GM19351 (cell line): ENCODE data around the gene VPS13A.
"Not testable (repeated sequence)": the region's sequence is repeated elsewhere in the genome, so short reads cannot be mapped to it uniquely, and the experiment has no call there.

ENCODE experiments used
- ATAC-seq: cut with Tn5 transposase; IDR thresholded peaks from one replicate; pipeline ENCODE4 v1.9.1; 2021; ENCODE audit warnings: mild to moderate bottlenecking, moderate library complexity; ENCODE audit not compliant: unreplicated experiment

VPS13A gene

DNA sequence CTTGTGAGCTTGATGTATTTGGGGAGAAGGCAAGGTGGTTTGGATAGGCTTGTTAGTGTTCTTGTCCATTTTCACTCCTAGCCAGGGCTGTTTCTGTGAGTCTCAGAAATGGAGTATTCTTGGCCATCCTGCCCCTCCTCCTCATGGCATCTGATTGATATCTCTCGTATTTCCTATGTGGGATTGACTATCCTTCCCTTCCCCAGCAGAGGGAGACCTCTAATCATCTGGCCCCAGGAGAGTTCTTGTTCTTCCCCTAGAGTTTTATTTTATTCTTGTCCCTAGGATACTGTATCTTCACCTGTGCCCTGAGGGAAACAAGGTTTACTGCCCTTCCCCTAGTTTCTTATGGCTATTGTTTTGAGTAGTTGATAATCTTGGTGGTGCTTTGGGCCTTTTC lies 114.4 kb downstream of the VPS13A start:
- no peak for ATAC-seq

DNA sequence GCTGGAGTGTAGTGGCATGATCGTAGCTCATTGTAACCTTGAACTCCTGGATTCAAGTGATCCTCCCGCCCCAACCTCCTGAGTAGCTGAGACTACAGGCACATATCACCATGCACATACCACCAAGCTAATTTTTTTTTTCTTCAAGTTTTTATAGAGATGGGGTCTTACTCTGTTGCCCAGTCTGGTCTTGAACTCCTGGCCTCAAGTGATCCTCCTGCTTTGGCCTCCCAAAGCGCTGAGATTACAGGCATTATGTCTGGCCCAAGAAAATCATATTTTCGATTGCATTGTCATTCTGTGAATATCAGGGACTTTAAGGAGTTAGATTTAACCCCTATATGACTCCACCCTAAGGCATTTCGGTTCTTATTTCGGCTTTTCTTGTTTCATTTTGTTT lies 116.6 kb downstream of the VPS13A start:
- ATAC-seq = no peak

DNA sequence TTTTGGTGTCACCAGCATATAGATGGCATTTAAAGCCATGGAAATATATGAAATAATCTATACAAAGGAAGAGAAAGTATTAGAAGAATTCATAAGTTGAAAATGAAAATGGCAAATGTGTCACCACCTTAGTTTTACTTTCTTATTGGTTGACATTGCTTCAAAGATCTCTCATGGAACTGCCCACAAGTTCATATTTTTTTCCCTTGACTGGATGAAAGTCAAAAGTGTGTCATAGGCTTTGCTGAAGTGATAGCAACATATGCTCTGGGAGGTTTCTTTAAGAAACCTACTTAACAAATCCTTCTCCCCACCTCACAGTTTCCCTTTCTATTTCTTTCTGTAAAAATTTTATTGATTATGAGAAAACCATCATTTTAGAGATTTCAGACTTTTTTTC lies 127.2 kb downstream of the VPS13A start:
- ATAC-seq = peak; percentile 54

DNA sequence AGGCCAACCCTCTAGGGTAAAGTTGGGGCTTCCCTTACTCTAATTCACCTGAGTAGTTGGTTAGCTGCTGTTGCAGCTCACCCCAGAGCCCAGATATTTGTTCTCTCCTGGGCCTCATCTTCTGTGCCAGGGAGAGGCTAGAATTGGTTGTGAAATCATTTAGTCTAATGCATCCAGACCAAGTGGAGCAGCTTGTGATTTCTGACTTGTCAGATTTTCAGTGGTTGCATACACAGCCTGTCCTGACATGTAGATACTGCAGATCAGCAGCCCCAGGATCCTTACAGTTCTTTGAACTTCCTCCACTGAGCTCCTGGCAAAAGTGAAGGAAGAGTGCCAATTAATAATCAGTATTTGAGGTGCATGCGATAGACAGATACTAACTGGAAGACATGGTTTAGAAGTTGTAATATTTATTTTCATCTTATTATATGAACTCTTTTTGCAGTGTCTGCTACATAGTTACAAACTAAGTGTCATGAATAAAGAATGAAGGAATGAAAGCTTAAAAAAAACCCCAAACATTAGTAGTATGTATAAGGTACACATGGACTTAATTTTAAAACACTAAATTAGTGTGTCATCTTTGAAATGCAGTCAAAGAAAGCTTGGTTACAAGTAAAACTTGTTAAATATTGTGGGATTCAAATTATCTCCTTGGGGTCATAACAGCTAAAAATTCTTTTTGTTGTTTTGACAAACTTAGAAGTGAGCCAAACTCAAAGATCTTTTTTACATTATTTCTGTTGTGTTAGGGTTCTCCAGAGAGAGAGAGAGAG lies 128.5 kb downstream of the VPS13A start:
- ATAC-seq = no peak

DNA sequence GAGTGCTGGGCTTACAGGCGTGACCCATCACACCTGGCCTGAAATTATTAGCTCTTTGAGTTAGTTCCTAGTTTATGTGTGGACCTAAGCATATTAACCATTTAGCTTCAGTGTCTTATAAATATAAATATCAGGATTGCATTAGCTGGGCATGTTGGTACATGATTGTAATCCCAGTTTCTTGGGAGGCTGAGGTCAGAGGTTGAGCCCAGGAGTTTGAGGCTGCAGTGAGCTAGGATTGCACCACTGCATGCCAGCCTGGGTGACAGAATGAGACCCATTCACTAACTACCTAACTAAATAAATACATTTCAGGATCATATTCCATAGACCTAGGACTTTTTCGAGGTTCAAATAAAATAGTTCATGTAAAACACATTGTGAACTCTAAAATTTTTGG lies 129.8 kb downstream of the VPS13A start:
- ATAC-seq = no peak

DNA sequence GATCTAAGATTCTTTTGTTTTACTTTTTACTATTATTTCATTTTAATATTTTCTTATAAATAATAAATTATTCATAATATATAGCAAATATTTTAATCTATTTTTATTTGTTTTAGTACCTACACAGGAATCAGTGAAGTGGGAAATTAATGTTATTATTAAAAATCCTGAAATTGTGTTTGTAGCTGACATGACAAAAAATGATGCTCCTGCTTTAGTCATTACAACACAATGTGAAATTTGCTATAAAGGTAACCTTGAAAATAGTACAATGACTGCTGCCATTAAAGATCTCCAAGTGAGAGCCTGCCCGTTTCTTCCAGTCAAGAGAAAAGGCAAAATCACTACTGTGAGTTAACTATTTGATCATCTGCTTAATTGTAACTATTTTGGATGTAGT lies 138.7 kb downstream of the VPS13A start:
- ATAC-seq = no peak

DNA sequence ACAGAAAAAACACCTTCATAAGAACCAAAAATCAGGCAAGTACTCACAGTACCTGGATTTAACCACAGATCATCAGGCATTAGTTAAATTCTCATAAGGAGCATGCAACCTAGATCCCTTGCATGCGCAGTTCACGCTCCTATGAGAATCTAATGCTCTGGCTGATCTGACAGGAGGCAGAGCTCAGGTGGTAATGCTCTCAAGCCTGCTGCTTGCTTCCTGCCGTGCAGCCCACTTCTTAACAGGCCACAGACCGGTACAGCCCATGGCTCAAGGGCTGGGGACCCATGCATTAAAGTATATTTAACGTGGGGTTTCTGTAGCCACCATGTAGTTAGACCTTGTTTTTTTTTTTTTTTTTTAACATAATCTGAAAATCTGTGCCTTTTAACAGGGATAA lies 147.7 kb downstream of the VPS13A start:
- ATAC-seq = no peak

DNA sequence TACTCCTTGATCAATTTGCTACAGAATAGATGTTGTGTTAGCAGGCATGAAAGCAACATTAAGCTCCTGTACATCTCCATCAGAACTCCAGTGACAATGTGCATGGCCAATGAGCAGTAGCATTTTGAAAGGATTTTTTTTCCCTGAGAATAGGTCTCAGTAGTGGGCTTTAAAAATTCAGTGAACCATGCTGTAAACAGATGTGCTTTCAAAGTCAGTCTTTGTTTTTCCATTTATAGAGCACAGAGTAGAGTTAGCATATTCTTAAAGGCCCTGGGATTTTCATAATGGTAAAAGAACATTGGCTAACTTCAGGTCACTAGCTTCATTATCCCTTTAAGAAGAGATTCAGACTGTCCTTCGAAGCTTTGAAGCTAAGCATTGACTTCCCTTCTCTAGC lies 150.8 kb downstream of the VPS13A start:
- ATAC-seq = no peak

DNA sequence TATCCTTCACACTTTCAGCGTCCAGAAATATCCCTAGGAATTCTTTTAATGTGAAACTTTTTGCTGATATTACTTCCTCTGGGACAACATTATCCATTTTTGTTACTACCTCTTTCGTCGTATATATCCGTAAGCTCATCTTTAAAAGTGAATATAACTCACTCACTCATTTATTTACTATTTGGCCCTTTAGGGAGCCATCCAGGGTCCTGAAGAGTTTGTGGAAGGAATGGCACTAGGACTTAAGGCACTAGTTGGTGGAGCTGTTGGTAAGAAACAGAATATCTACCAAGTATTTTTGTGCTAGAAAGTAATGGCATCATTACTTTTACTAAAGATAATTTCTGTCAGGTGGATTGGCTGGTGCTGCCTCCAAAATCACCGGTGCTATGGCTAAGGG lies 192.7 kb downstream of the VPS13A start:
- no peak for ATAC-seq

DNA sequence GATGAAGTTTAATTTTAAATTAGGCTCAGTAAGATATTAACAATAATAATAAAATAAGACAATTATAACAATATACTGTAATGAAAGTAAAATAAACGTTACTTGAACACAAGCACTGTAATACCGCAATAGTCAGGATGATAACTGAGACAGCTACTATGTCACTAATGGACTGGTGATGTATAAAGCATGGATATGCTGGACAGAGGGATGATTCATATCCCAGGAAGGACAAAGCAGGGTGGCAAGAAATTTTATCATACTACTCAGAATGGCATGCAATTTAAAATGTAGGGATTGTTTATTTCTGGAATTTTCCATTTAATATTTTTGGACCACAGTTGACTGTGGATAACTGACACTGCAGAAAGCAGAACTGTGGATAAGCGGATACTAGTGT lies 196.9 kb downstream of the VPS13A start:
- no peak for ATAC-seq

DNA sequence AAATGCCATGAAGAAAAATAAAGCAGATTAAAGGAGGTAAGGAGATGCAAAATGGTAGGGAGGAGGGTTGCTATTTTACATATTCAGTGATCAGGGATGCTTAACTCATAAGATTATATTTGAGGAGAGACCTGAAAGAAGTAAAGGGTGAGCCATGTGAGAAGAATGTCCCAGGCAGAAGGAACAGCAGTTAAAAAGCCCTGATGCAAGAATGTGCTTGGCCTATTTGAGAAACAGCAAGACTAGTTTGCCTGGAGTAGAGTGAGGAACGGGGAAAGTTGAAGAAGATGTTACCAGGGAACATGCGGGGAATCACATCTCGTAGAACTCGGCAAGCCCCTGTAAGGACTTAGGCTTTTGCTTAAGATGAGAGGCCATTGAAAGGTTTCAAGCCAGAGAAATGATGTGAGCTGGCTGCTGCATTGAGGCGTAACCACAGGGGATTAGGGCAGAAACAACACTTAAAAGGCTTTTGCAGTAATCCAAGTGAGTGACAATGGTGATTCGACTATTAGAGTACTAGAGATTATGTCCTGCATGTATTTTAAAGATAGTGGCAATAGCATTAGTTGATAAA lies 198.7 kb downstream of the VPS13A start:
- ATAC-seq = no peak

DNA sequence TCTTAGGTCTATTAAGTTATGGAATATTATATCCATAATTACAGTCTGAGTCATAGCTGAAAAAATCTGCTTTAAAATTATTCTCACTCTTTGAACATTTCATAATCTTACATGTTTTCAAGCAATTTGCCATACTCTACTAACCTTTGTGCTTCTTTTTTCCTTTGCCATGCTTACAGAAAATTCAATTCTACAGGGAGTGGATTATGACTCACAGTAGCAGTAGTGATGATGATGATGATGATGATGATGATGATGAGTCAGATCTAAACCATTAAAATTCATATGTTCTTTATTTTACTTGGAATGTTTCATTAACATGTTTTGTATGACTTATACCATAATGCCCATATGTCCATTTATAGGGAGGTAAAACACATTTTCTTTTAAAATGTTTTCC lies 207.1 kb downstream of the VPS13A start:
- ATAC-seq = no peak

DNA sequence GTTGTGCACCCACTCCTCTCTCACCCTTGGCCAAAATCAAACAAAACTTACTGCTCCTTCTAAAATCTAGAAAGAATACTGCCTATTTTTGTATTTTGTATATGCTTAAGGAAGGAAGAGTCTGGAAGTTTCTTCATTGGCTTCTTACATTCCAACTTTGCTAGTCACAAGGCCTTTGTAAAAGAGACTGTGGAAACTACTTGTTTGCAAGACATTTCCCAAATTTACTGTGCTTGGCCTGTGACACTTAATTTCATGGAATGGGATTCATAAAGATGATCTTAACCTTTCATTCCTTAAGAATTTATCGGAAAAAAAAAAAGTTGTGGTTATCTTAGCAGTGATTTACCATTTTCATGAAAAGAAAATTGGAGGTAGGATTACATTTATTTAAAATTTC lies 208.9 kb downstream of the VPS13A start:
- ATAC-seq = no peak

DNA sequence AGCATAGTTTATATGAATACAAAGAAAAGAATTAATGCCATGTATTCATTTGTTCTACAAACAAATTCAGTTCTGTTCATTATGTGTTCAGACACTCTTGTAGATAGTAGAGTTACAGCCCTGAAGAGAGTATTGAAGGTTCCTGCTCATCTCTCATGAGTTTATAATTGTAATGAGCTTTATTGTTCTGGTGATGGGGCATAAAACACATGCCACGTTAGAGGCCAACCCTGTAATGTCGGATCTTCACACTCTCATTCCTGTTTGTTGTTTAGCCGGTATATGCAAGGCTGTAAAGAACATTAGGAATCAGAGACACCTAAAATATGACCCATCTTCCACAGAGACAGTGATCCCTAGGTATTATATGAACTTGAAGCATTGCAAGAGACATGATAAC lies 214.5 kb downstream of the VPS13A start:
- no peak for ATAC-seq

DNA sequence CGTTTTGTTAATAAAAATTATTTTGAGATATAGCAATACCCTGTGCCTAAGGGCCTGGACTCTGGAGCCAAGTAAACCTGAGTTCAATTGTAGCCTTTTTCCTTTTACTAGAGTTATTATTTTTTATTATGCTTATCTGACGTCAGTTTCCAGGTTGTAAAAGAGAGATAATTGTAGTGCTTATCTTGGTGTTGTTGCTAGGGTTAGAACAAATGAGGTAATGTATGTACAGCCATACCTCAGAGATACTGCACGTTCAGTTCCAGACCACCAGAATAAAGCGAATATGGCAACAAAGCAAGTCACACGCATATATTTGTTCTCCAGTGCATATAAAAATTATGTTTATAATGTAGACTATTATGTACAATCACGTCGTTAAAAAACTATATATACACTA lies 215.0 kb downstream of the VPS13A start:
- ATAC-seq = no peak

DNA sequence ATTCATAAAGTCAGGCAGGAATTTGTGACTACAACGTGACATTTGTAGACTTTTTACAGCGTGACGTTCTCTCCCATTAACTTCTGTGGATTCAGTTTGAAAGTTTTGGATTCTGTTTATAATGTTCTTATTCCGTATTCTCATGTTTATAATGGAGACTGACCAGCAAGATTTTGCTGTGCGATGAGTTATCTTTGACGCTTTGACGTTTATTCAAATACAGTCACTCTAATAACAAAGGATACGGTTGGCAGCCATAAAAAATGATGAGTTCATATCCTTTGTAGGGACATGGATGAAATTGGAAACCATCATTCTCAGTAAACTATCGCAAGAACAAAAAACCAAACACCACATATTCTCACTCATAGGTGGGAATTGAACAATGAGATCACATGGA lies 221.2 kb downstream of the VPS13A start:
- ATAC-seq = not testable (repeated sequence)

DNA sequence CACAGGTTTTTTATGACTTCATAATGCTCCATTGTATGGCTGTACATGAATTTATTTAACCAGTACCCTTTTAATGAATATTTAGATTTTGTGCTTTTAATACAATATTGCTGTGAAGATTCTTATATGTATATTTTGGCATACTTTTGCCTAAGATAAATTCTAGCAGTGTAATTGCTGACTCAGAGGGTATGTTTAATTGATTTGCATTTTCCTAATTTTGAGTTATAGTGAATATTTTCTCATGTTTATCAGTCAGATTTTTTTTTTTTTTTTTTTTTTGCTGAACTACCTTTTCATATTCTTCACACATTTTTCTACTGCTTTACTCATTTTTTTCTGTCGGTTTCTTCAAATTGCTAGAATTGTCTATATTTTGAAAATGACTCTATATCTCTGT lies 222.6 kb downstream of the VPS13A start:
- ATAC-seq = no peak

DNA sequence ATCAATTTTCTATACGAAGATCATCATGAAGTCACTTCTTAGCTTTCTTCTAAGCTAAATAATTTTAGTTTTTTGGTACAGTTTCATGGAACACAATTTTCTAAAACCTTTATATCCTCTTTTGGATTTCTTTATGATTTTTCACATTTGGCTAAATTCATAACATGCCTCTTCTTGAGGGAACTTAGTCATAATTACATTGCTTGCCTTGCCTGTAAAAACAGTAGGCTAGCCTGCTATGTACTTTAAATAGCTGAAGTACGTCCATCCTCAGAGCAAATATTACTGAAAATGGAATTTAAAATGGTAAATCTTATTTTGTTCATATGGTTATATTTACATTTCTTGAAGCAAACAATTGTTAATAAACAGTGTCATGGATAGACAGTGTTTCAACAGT lies 225.0 kb downstream of the VPS13A start:
- no peak for ATAC-seq

DNA sequence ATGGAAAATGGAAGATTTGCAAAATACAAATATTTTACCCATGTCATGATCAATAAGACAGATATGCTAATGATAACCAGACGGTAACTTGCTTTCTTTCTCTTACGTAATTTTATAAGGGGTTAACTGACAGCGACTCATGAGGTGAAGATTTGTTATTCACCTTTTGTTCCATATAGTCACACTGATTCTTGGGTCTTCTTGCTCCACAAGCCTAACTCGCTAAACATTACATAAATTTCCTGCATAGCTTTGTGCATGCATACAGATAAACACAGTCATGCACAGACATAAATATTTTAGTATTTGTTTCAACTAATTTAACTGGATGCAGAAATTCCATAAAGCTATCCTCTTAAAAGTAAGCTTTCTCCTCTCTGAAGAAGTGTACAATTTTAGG lies 225.9 kb downstream of the VPS13A start:
- no peak for ATAC-seq

DNA sequence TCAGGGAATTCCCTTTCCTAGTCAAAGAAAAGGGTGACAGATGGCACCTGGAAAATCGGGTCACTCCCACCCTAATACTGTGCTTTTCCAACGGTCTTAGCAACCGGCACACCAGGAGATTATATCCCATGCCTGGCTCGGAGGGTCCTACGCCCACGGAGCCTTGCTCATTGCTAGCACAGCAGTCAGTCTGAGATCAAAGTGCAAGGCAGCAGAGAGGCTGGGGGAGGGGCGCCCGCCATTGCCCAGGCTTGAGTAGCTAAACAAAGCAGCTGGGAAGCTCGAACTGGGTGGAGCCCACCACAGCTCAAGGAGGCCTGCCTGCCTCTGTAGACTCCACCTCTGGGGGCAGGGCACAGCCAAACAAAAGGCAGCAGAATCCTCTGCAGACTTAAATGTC lies 231.2 kb downstream of the VPS13A start:
- ATAC-seq = not testable (repeated sequence)

DNA sequence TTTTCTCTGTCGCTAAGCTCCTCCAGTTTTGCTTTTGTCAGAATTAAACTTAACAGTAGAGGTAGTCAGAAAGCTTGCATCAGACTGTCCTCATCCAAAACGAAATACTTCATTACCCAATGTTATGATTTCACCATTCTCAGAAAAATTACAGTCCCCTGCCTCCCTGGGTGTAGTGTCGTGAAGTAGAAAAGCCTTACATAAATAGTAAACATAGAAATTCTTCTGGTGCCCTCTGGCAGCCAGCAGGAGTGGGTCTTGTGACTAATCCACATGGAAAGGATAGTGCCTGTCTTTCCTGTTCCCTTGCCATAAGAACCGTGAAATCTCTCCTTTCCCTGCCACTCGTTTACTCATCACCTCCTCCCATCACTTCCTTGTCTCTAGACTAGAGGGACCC lies 240.2 kb downstream of the VPS13A start:
- no peak for ATAC-seq

DNA sequence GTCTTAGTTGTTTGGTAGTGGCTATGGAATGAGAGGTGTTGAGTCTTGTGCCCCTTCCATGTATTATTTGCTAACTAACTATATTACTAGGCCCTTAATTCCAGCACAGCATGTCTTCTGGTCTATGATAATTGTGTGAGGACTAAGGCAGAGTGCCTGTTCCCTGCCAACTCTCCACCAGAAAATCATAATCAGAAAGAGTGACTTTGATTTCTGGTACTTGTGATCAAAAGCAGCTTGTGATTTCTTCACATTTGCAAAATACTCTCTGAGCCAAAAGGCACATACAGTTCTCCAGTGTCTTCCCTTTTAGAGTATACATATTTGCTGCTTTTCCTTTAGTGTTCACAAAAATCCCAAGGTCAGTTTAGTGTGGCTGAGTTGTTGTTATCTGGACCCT lies 240.9 kb downstream of the VPS13A start:
- no peak for ATAC-seq

DNA sequence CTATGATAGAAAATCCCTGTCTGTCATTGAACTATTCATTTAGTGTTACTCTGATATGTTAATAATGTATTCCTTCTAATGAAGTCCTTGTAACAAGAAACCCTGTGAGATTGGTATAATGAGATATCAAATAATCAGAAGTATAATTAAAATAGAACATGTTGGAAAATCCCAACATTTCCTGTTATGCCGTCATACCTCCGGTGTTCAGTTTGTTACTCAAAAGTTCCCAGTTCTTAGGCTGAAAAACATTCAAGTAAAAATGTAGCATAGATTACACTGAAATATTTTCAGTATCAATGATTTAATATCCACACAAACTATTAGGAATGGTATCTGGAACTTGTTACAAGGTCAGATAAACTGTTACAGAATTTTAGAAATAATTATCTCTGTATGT lies 243.3 kb downstream of the VPS13A start:
- ATAC-seq = no peak
